ENCODE measurements around the gene IFNA13.
"Not testable (repeated sequence)": the region's sequence is repeated elsewhere in the genome, so short reads cannot be mapped to it uniquely, and the experiment has no call there.

IFNA13 gene

DNA sequence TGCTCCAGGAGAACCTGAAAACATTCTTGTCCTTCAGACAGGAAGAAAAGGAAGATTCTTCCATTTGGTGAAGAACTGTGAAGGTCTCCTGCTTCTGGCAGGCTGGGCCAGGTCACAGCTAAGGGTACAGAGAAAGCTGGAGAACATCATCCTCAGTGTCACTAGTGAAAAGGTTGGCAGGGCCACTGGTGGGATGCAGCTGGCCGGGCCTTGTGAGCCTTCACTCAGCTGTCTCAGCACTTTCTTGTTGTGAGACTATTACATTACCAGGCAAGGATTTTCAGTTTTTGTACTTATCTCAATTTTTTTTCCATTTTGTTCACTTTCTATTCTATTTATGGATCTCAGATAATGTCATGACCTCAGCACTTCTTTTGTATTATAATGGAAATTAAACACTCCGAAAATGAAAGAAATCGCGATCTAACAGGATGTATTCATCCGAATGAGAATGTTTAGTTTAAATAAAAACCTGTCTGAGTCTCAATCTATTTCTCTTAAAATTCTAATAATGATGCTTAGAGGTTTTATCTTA, 31.2 kb upstream of the IFNA13 start:
- Histone ChIP-seq H3K36me3 (ENCODE audit: insufficient read depth, low read length) (no peaks in the 10 kb centered on the region), H3K27me3 (ENCODE audit: insufficient read depth, low read length) (peaks cover 31% of the 10 kb centered on the region), H3K79me2 (ENCODE audit: control insufficient read depth, insufficient read depth, low read length, unreplicated experiment) (no peaks in the 10 kb centered on the region), H3K4me3 (ENCODE audit: low read depth, low read length) (no peak overlapping the region), H3K27ac (ENCODE audit: low read depth, low read length) (no peak overlapping the region), H3K4me1 (ENCODE audit: control insufficient read depth, insufficient read depth, low read length, unreplicated experiment) (peaks cover 4% of the 10 kb centered on the region), H2AFZ (ENCODE audit: low read length, unreplicated experiment) (no peak overlapping the region)

DNA sequence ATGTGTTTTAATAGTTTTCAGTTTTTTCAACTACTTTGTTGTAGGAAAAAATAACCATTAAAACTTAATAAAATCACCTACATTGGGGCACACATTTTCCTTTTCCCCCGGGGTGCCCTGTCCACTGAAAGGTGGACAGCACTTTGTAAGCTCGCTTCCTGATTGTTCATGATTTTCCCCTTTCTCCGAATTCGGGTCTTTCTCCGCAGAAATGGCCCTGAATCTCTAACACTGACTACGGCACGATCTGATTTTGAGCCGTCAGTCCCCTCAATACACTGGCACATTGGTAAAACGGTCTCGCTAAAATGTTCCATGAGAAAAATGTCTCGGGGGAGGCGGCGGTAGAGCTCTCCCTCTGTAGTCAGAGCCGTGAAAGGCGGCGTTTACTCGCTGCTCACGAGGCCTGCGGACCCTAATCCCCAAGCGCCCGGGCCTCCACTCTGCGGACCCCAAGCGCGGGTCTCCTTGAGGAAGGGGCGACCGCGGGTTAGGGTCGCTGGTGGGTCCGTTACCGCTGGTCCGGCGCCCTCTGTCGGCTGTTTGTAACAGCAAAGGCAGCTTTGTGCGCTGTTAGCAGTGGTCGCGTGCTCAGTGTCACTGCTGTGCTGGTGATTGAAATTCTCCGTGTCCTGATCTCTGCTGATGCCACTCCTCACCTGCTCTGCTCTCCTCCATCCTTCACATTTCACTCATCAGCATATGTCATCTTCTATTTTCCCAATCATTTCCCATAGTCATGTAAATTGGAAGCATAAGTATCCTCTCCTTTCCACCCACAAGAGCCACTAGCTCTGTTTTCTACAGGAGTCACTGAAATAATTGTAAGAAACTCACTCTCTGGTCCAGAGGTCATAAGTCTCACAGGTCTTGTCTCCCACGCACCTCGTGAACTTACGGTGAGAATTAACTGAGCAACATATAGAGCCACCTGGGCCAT, 28.2 kb upstream of the IFNA13 start:
- Histone ChIP-seq H3K4me1 (ENCODE audit: control insufficient read depth, insufficient read depth, low read length, unreplicated experiment) (peaks cover 4% of the 10 kb centered on the region), H3K27ac (ENCODE audit: low read depth, low read length) (no peak overlapping the region), H3K4me3 (ENCODE audit: low read depth, low read length) (peak overlapping the region; percentile 85), H3K79me2 (ENCODE audit: control insufficient read depth, insufficient read depth, low read length, unreplicated experiment) (no peaks in the 10 kb centered on the region), H3K36me3 (ENCODE audit: insufficient read depth, low read length) (no peaks in the 10 kb centered on the region), H2AFZ (ENCODE audit: low read length, unreplicated experiment) (peak overlapping the region; percentile 66), H3K27me3 (ENCODE audit: insufficient read depth, low read length) (peaks cover 46% of the 10 kb centered on the region)

DNA sequence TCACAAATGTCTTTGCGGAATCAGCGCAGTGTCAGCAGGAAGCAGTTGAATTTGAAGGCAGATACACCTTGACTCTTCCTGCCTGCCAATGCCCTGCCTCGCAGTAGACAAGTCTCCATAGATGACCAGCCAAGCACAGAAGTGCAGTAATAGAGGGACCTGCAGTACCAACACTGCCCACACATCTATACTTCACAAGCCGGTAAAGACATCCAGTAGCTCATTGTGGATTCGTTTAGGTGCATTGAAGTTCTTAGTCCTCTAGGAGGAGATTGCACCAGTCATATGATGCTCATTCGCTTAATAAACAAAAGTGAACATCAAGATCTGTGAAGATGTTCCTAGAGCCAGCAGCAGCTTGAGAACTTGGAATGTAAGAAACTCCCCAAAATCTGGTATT, 24.4 kb upstream of the IFNA13 start:
- H3K27me3 ChIP-seq (ENCODE audit: insufficient read depth, low read length), result peaks cover 67% of the 10 kb centered on the region
- H2AFZ ChIP-seq (ENCODE audit: low read length, unreplicated experiment), result no peak overlapping the region
- no peaks in the 10 kb centered on the region for H3K36me3 ChIP-seq (ENCODE audit: insufficient read depth, low read length)

DNA sequence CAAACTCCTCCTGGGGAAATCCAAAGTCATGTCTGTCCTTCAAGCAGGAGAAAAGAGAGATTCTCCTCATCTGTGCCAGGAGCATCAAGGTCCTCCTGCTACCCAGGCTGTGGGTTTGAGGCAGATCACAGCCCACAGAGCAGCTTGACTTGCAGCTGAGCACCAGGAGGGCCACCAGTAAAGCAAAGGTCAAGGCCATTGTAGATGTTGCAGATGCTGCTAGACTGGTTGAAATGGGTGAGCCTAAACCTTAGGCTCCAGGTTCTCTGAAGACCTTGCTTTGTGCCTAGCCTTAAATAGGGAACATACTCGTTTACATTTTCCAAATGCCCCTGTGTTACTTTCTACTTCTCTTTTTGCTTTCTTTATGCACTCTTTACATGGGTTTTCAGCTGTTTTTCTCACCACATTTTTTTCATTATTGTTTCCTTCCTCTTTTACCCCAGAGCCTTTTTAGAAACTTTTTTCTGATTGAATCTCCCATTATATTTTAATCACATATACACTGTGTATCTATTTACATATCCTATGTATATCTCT, 17.3 kb upstream of the IFNA13 start, which contains the start of gene IFNA2:
TSS of gene IFNA2 (minus strand) at position 268 of the 540 bp plus-strand sequence. CDS start at position 199, 69 bp downstream.
- H3K79me2 ChIP-seq (ENCODE audit: control insufficient read depth, insufficient read depth, low read length, unreplicated experiment), result no peaks in the 10 kb centered on the region
- no peaks in the 10 kb centered on the region for H3K36me3 ChIP-seq (ENCODE audit: insufficient read depth, low read length)
- H3K27ac ChIP-seq (ENCODE audit: low read depth, low read length), result no peak within 1 kb of the TSS
- H3K27me3 ChIP-seq (ENCODE audit: insufficient read depth, low read length), result peaks cover 62% of the 10 kb centered on the region
- H3K4me3 ChIP-seq (ENCODE audit: low read depth, low read length), result no peak within 1 kb of the TSS
- no peak within 1 kb of the TSS for H2AFZ ChIP-seq (ENCODE audit: low read length, unreplicated experiment)
- peaks cover 9% of the 10 kb centered on the region for H3K4me1 ChIP-seq (ENCODE audit: control insufficient read depth, insufficient read depth, low read length, unreplicated experiment)

More for the DNA sequence above, 24.4 kb upstream of the IFNA13 start:
- H3K27ac ChIP-seq (ENCODE audit: low read depth, low read length), result no peak overlapping the region
- H3K4me3 ChIP-seq (ENCODE audit: low read depth, low read length), result no peak overlapping the region
- no peaks in the 10 kb centered on the region for H3K79me2 ChIP-seq (ENCODE audit: control insufficient read depth, insufficient read depth, low read length, unreplicated experiment)
- H3K4me1 ChIP-seq (ENCODE audit: control insufficient read depth, insufficient read depth, low read length, unreplicated experiment), result no peaks in the 10 kb centered on the region

DNA sequence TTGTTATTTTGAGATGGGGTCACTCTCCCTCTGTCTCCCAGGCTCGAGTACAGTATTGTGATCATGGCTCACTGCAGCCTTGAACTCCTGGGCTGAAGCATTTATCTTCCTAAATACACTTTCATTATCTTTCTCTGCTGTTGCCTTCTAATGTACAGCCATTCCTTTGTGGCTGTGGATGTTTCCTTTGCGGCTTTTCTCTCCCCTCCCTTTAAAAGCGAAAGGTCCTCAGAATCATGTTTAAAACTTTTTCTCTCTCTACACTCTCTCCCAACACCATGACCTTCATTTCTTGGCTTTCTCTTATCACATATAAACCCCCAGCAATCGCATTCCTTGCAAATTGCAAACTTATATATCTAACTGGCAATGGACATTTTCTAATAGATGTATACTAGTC, 15.8 kb upstream of the IFNA13 start:
- Histone ChIP-seq H3K27ac (ENCODE audit: low read depth, low read length) (no peak overlapping the region), H3K79me2 (ENCODE audit: control insufficient read depth, insufficient read depth, low read length, unreplicated experiment) (no peaks in the 10 kb centered on the region), H3K36me3 (ENCODE audit: insufficient read depth, low read length) (no peaks in the 10 kb centered on the region), H3K4me1 (ENCODE audit: control insufficient read depth, insufficient read depth, low read length, unreplicated experiment) (peaks cover 9% of the 10 kb centered on the region), H2AFZ (ENCODE audit: low read length, unreplicated experiment) (peak overlapping the region; percentile 2), H3K4me3 (ENCODE audit: low read depth, low read length) (no peak overlapping the region), H3K27me3 (ENCODE audit: insufficient read depth, low read length) (peaks cover 61% of the 10 kb centered on the region)

DNA sequence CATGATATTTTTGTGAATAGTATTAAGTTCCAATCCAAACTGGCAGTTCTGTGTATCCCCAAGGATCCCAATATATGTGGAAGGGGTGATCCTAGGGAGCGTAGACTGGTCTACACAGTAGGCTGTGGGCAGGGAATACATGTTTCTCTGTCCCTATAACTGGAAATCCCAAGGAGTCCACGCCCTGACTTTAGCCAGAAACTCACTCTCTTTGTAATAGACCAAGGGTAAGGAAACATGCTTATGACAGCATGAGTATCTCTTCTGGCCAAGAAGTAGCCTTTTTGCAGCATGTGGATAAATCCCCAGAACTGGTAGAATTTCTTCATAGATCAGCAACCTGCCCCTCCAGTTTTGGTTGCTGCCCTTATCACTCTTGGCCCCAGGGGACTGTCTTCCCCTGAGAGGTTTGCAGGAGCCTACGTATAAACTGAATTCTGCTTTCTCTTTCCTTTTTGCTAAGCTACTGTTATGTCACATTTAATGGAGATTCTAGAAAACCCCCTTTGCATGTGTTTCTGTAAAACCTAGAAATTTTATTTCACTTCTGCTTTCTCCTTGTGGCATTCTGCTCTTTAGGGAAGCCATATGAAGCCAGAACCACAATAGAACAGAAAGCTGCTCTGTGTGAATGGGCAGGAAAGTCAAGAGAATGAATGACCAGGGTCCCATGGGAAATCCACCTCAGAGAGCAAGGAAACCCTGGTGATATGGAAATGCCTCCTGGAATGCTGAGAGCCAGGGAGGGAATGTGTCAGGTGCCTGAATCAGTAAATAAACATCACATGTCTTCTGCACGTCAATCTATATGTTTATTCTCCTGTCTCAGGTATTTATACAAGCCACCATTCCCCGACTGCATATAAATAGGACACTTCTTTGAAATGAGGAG, 13.8 kb upstream of the IFNA13 start:
- H3K4me3 ChIP-seq (ENCODE audit: low read depth, low read length), result peak overlapping the region; percentile 64
- H3K79me2 ChIP-seq (ENCODE audit: control insufficient read depth, insufficient read depth, low read length, unreplicated experiment), result no peaks in the 10 kb centered on the region
- H3K27ac ChIP-seq (ENCODE audit: low read depth, low read length), result no peak overlapping the region
- H3K36me3 ChIP-seq (ENCODE audit: insufficient read depth, low read length), result no peaks in the 10 kb centered on the region
- peaks cover 68% of the 10 kb centered on the region for H3K27me3 ChIP-seq (ENCODE audit: insufficient read depth, low read length)
- no peak overlapping the region for H2AFZ ChIP-seq (ENCODE audit: low read length, unreplicated experiment)
- peaks cover 9% of the 10 kb centered on the region for H3K4me1 ChIP-seq (ENCODE audit: control insufficient read depth, insufficient read depth, low read length, unreplicated experiment)

DNA sequence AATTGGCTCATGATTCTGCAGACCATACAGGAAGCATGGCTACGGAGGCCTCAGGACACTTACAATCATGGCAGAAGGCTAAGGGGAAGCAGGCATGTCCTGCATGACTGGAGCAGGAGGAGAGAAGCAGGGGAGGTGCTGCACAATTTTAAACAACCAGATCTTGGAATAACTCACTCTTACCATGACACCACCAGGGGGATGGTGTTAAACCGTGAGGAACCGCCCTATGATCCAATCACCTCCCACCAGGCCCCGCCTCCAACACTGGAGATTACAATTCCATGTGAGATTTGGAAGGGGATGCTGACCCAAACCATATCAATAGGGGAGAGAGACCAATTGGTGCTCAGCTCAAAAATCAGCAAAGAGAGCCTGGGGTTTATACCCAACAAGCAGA, 3.6 kb upstream of the IFNA13 start:
- H3K4me1 ChIP-seq (ENCODE audit: control insufficient read depth, insufficient read depth, low read length, unreplicated experiment); H3K79me2 ChIP-seq (ENCODE audit: control insufficient read depth, insufficient read depth, low read length, unreplicated experiment); H3K4me3 ChIP-seq (ENCODE audit: low read depth, low read length); H3K36me3 ChIP-seq (ENCODE audit: insufficient read depth, low read length); H2AFZ ChIP-seq (ENCODE audit: low read length, unreplicated experiment); H3K27ac ChIP-seq (ENCODE audit: low read depth, low read length): not testable (repeated sequence)
- peaks cover 47% of the 10 kb centered on the region for H3K27me3 ChIP-seq (ENCODE audit: insufficient read depth, low read length)

DNA sequence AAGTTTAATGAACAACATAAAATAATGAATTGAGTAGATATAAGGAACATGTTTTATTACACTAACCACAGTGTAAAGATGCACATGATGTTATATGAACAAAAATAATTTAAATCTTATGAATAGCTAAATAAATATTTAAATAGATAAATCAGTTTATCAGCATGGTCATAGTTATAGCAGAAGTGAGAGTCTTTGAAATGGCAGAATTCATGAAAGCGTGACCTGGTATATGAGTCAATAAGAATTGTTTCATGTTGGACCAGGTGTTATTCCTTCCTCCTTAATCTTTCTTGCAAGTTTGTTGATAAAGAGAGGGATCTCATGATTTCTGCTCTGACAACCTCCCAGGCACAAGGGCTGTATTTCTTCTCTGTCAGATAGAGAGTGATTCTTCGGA, 688 bp downstream of the IFNA13 start:
- H3K4me3 ChIP-seq (ENCODE audit: low read depth, low read length); H2AFZ ChIP-seq (ENCODE audit: low read length, unreplicated experiment); H3K36me3 ChIP-seq (ENCODE audit: insufficient read depth, low read length); H3K4me1 ChIP-seq (ENCODE audit: control insufficient read depth, insufficient read depth, low read length, unreplicated experiment); H3K27ac ChIP-seq (ENCODE audit: low read depth, low read length); H3K79me2 ChIP-seq (ENCODE audit: control insufficient read depth, insufficient read depth, low read length, unreplicated experiment): not testable (repeated sequence)
- H3K27me3 ChIP-seq (ENCODE audit: insufficient read depth, low read length), result peaks cover 58% of the 10 kb centered on the region

DNA sequence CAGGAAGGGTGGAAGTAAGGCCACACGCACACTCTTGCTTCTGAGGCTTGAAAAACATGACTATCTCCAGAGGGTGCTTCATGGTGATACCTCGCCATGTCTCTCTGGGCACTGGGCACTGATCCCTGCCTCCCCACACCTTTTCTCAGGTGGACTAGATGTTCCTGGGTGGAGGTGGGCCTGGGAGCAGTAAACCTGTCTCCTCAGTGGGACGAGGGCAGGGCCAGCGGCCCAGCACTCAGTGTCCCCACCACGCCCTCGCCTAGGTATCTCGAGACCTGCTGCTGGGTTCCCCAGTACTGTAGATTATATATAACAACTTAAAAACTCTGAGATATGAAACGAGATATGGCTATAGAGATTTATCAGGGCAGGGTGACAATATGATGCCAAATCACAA, 5.6 kb downstream of the IFNA13 start:
- peaks cover 6% of the 10 kb centered on the region for H3K4me1 ChIP-seq (ENCODE audit: control insufficient read depth, insufficient read depth, low read length, unreplicated experiment)
- no peak overlapping the region for H3K4me3 ChIP-seq (ENCODE audit: low read depth, low read length)
- no peak overlapping the region for H2AFZ ChIP-seq (ENCODE audit: low read length, unreplicated experiment)
- H3K27me3 ChIP-seq (ENCODE audit: insufficient read depth, low read length), result peaks cover 29% of the 10 kb centered on the region
- H3K36me3 ChIP-seq (ENCODE audit: insufficient read depth, low read length), result no peaks in the 10 kb centered on the region
- H3K79me2 ChIP-seq (ENCODE audit: control insufficient read depth, insufficient read depth, low read length, unreplicated experiment), result no peaks in the 10 kb centered on the region
- H3K27ac ChIP-seq (ENCODE audit: low read depth, low read length), result no peak overlapping the region
